WTC11 (cell line): ENCODE data around the gene SMAD2. TPM values are rescaled to one million over a fixed set of nuclear protein-coding genes. Genes with fewer than 3 reads are reported as not detected.

Experiments
- ATAC-seq: fragments of 200-7000 bp; cut with Tn5 transposase; 2 replicates; pipeline ENCODE4 v1.10.0; 2021; ENCODE audit warnings: mild to moderate bottlenecking, moderate library complexity
- CTCF ChIA-PET: fragments of 300-600 bp; sonication (Branson Sonifier 250); formaldehyde crosslinking; loops from one replicate; lab custom pipeline; 2021; ENCODE audit warnings: antibody characterized with exemption; lab: Charles Lee
- POLR2A ChIA-PET: fragments of 350-600 bp; sonication (Branson Sonifier 250); formaldehyde crosslinking; loops from one replicate; lab custom pipeline; 2021; ENCODE audit warnings: antibody characterized with exemption; lab: Charles Lee
- DNase-seq: peaks from one replicate; pipeline ENCODE4 v3.0.0; 2021; ENCODE audit warnings: low spot score
- H3K27ac Mint-ChIP-seq: 2 replicates; pipeline ENCODE4 v1.8.0; 2021; ENCODE audit warnings: mixed read lengths
- H3K27me3 Mint-ChIP-seq: 2 replicates; pipeline ENCODE4 v1.8.0; 2021; ENCODE audit warnings: low read depth, mild to moderate bottlenecking, moderate library complexity, mixed read lengths
- H3K36me3 Mint-ChIP-seq: 2 replicates; pipeline ENCODE4 v1.8.0; 2021; ENCODE audit warnings: mixed read lengths
- H3K4me1 Mint-ChIP-seq: 2 replicates; pipeline ENCODE4 v1.8.0; 2022; ENCODE audit warnings: mixed read lengths
- H3K4me3 Mint-ChIP-seq: 2 replicates; pipeline ENCODE4 v1.8.0; 2021; ENCODE audit warnings: mild to moderate bottlenecking, moderate library complexity, mixed read lengths
- H3K9me3 Mint-ChIP-seq: 2 replicates; pipeline ENCODE4 v1.8.0; 2021; ENCODE audit warnings: mixed read lengths
- ATF1 ChIP-seq: sonication (generic); formaldehyde crosslinking; IDR thresholded peaks from 2 replicates; pipeline ENCODE4 v1.8.1; 2023; ENCODE audit warnings: mild to moderate bottlenecking, moderate library complexity, missing genetic modification reagents
- ATF2 ChIP-seq: sonication (generic); formaldehyde crosslinking; IDR thresholded peaks from 2 replicates; pipeline ENCODE4 v1.8.1; 2022; ENCODE audit warnings: low read depth, missing genetic modification reagents, borderline replicate concordance
- ATF3 ChIP-seq: sonication (generic); formaldehyde crosslinking; conservative IDR thresholded peaks from 2 replicates; pipeline ENCODE4 v1.8.1; 2022; ENCODE audit warnings: mild to moderate bottlenecking, missing genetic modification reagents
- CREB1 ChIP-seq: sonication (generic); formaldehyde crosslinking; IDR thresholded peaks from 2 replicates; pipeline ENCODE4 v1.8.0; 2023; ENCODE audit warnings: mild to moderate bottlenecking, missing genetic modification reagents
- CREM ChIP-seq: sonication (generic); formaldehyde crosslinking; IDR thresholded peaks from 2 replicates; pipeline ENCODE4 v1.8.1; 2022; ENCODE audit warnings: mild to moderate bottlenecking, missing genetic modification reagents, moderate library complexity
- EMX1 ChIP-seq: fragments of 250-450 bp; sonication (Bioruptor Pico); IDR thresholded peaks from 2 replicates; pipeline ENCODE4 v1.8.0; 2021; ENCODE audit warnings: mild to moderate bottlenecking
- ERG ChIP-seq: fragments of 250-450 bp; sonication (Bioruptor Pico); IDR thresholded peaks from 2 replicates; pipeline ENCODE4 v1.8.0; 2021; ENCODE audit warnings: mild to moderate bottlenecking
- FOXJ3 ChIP-seq: sonication (generic); formaldehyde crosslinking; IDR thresholded peaks from 2 replicates; pipeline ENCODE4 v1.9.0; 2021; ENCODE audit warnings: missing genetic modification reagents, mild to moderate bottlenecking, borderline replicate concordance
- HMGXB4 ChIP-seq: sonication (generic); formaldehyde crosslinking; IDR thresholded peaks from 2 replicates; pipeline ENCODE4 v1.8.1; 2023; ENCODE audit warnings: mild to moderate bottlenecking, moderate library complexity, missing genetic modification reagents
- IRF1 ChIP-seq: sonication (generic); formaldehyde crosslinking; IDR thresholded peaks from 2 replicates; pipeline ENCODE4 v1.8.0; 2023; ENCODE audit warnings: missing genetic modification reagents
- JAZF1 ChIP-seq: fragments of 250-450 bp; sonication (Bioruptor Pico); IDR thresholded peaks from 2 replicates; pipeline ENCODE4 v1.9.0; 2021; ENCODE audit warnings: moderate library complexity, mild to moderate bottlenecking, inconsistent platforms
- MXD4 ChIP-seq: fragments of 250-450 bp; sonication (Bioruptor Pico); IDR thresholded peaks from 2 replicates; pipeline ENCODE4 v1.8.0; 2021; ENCODE audit warnings: mild to moderate bottlenecking, moderate library complexity, borderline replicate concordance
- NFATC4 ChIP-seq: fragments of 250-450 bp; sonication (Bioruptor Pico); IDR thresholded peaks from 2 replicates; pipeline ENCODE4 v1.9.0; 2021; ENCODE audit warnings: mild to moderate bottlenecking
- OVOL2 ChIP-seq: fragments of 250-450 bp; sonication (Bioruptor Pico); IDR thresholded peaks from 2 replicates; pipeline ENCODE4 v1.9.0; 2021; ENCODE audit warnings: mild to moderate bottlenecking, borderline replicate concordance
- PRRX2 ChIP-seq: fragments of 250-450 bp; sonication (Bioruptor Pico); IDR thresholded peaks from 2 replicates; pipeline ENCODE4 v1.8.0; 2021; ENCODE audit warnings: mild to moderate bottlenecking
- SMAD3 ChIP-seq: sonication (generic); formaldehyde crosslinking; IDR thresholded peaks from 2 replicates; pipeline ENCODE4 v1.8.0; 2022; ENCODE audit warnings: missing genetic modification reagents, mild to moderate bottlenecking, borderline replicate concordance
- TCF7 ChIP-seq: sonication (generic); formaldehyde crosslinking; IDR thresholded peaks from 2 replicates; pipeline ENCODE4 v1.8.0; 2022; ENCODE audit warnings: mild to moderate bottlenecking, low read depth, missing genetic modification reagents, moderate library complexity
- ZBTB21 ChIP-seq: sonication (generic); formaldehyde crosslinking; IDR thresholded peaks from 2 replicates; pipeline ENCODE4 v1.8.1; 2023; ENCODE audit warnings: mild to moderate bottlenecking, missing genetic modification reagents, borderline replicate concordance
- ZNF138 ChIP-seq: sonication (generic); formaldehyde crosslinking; conservative IDR thresholded peaks from 2 replicates; pipeline ENCODE4 v1.8.1; 2022; ENCODE audit warnings: mild to moderate bottlenecking, moderate library complexity, missing genetic modification reagents
- ZNF281 ChIP-seq: sonication (generic); formaldehyde crosslinking; IDR thresholded peaks from 2 replicates; pipeline ENCODE4 v1.8.0; 2023; ENCODE audit warnings: mild to moderate bottlenecking, missing genetic modification reagents
- ZNF416 ChIP-seq: fragments of 250-450 bp; sonication (Bioruptor Pico); IDR thresholded peaks from 2 replicates; pipeline ENCODE4 v1.9.0; 2021; ENCODE audit warnings: mild to moderate bottlenecking, inconsistent platforms
- ZNF512 ChIP-seq: sonication (generic); formaldehyde crosslinking; IDR thresholded peaks from 2 replicates; pipeline ENCODE4 v1.8.1; 2022; ENCODE audit warnings: missing genetic modification reagents, borderline replicate concordance
- total RNA-seq: library from RNA; stranded (reverse); gene quantifications from 3 replicates; pipeline ENCODE4 v1.2.3, GENCODE V29; 2021

The SMAD2 gene
- total RNA-seq, 1 experiment from 2014 or later: 104 TPM

GRCh38 chr18:47868744-47869143 lies 61.7 kb downstream of the SMAD2 start (continued):
- no peak for TF ChIP-seq ZNF281 (CRISPR knock-in tag)
- TF ChIP-seq ZNF138 (CRISPR knock-in tag): no peak
- TF ChIP-seq, all 79 proteins: peak for 0

GRCh38 chr18:47865183-47865582 lies 65.3 kb downstream of the SMAD2 start:
- Mint-ChIP-seq H3K27me3 (no peaks in the 10 kb centered on the region), H3K9me3 (peaks cover 5% of the 10 kb centered on the region), H3K4me3 (no peak overlapping the region), H3K4me1 (no peaks in the 10 kb centered on the region), H3K27ac (no peak overlapping the region), H3K36me3 (peaks cover 61% of the 10 kb centered on the region)
- POLR2A ChIA-PET: no interaction called here
- CTCF ChIA-PET: interaction anchor here (1.5 kb wide), 1 partner anchor 92 kb away, joined by 4 read pairs; no protein-coding TSS in a partner anchor
- TF ChIP-seq ZBTB21 (CRISPR knock-in tag) (no peak), FOXJ3 (no peak), NFATC4 (CRISPR knock-in tag) (no peak), MXD4 (CRISPR knock-in tag) (no peak), SMAD3 (no peak), IRF1 (CRISPR knock-in tag) (no peak), ERG (CRISPR knock-in tag) (no peak), CREB1 (CRISPR knock-in tag) (no peak), ATF3 (CRISPR knock-in tag) (no peak), OVOL2 (CRISPR knock-in tag) (no peak), PRRX2 (CRISPR knock-in tag) (no peak), CREM (CRISPR knock-in tag) (no peak), ZNF416 (CRISPR knock-in tag) (no peak), TCF7 (CRISPR knock-in tag) (no peak), EMX1 (CRISPR knock-in tag) (no peak), ZNF512 (CRISPR knock-in tag) (no peak), HMGXB4 (CRISPR knock-in tag) (no peak), ATF1 (CRISPR knock-in tag) (no peak), ATF2 (CRISPR knock-in tag) (no peak), JAZF1 (no peak)
- no peak for ATAC-seq
- DNase-seq: no peak
